HG03457 (cell line): ENCODE data around the gene TFRC.
"Not testable (repeated sequence)": the region's sequence is repeated elsewhere in the genome, so short reads cannot be mapped to it uniquely, and the experiment has no call there.

Experiments used
- ATAC-seq: cut with Tn5 transposase; IDR thresholded peaks from one replicate; pipeline ENCODE4 v1.9.1; 2021; ENCODE audit warnings: moderate number of reproducible peaks; ENCODE audit not compliant: unreplicated experiment

Gene TFRC

DNA sequence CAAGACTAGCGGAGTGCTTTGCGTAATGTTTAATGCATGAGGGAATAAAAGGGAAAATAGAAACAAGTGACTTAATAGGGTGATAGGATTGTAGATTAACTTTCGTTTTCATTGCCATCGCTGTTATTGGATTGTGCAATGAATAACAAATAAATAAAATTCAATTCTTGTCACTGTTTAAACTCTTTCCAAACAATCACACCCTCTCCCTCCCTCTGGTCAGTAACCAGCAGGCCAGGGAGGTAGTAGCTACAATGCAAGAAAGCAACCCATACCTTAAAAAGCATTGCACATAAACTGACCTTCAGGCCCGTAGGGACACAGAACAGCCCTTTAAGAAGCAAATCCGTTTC lies 705 bp upstream of the TFRC start:
- no peak for ATAC-seq

DNA sequence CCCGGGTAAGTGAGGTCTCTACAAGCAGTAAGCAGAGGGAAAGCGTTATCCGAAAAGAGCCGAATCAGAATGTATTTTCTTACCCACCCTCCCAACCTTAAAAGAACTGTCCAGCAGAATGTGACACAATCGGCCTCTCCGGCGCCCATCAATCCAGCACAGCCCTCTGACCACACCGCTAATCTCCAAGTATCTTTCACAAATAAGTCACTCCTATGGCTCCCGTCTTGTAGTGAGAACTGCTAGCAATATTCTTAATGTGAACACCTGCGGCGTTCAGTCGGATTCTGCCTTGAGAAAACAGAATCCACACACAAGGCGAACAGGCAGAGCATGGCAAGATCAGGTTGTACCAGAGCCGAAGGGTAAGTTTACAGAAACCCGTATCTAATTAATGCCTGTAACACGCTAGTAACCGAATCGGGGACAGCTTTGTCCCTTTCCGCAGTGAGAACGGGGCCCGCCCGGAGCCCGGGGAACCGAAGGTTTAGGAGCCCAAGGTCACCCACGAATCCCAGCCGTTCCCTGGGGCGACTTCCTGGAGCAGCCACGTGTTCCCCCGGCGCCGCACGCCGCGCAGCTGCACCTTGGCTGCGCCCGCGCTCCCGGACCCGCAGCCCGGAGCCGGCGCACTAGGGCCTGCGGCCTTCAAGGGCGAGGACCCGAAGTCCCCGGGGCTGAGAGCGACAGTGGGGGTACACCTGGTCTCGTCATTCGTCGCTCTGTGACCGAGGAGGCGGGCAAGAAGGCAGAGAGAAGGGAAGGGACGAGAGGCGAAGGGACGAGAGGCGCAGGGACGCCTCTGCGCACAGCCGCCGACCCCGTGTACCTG lies 672 bp downstream of the TFRC start:
- ATAC-seq, result peak; percentile 20

DNA sequence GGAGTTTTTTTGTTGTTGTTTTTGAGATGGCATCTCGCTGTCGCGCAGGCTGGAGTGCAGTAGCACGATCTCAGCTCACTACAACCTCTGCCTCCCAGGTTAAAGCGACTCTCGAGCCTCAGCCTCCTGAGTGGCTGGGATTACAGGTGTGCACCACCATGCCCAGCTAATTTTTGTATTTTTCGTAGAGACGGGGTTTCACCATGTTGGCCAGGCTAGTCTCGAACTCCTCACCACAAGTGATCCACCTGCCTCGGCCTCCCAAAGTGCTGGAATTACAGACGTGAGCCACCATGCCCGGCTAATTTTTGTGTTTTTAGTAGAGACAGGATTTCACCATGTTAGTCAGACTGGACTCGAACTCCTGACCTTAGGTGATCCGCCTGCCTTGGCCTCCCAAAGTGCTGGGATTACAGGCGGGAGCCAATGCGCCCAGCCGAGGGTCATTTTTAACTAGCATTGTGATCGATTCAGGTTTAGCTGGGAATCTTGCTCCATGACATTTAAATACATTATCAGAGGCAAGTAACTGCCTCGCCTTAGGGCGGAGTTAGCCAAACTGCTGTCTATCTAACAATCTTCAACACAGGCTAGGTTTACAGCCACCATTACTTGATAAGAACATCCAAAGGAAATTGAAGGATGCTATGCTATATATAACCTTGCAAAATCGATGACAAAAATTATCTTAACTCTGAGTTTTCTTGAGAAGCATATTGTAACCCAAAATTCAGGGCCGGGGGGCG lies 1.6 kb downstream of the TFRC start:
- not testable (repeated sequence) for ATAC-seq

DNA sequence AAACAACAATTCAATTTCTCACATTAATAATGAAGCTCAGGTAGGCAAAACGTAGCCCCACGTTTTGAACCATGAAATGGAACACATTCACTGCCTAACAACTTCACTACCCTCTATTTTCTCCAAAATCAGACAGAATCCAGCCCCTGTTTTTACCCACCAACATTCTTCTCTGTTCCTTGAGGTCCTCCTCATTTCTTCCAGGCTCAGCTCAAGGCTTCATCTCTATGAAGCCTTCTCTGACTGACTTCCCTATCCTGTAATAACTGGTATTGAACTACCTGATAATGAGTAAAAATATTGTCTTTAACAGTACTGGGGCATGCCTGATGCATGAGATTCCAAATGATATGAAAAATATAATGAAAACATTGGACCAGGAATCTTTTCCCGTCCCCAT lies 2.2 kb downstream of the TFRC start:
- ATAC-seq, result no peak

DNA sequence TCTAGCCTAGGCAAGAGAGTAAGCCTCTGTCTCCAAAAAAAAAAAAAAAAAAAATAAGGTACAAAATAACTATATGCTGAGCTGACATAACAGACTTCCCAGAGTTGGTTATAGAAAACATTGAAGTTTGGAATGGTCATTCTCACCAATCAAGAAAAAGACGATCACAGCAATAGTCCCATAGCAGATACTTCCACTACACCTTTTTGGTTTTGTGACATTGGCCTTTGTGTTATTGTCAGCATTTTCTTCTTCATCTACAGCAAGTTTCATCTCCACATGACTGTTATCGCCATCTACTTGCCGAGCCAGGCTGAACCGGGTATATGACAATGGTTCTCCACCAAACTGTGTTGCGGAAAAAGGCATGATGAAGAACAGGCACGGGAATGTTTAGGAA lies 6.9 kb downstream of the TFRC start:
- ATAC-seq, result no peak

DNA sequence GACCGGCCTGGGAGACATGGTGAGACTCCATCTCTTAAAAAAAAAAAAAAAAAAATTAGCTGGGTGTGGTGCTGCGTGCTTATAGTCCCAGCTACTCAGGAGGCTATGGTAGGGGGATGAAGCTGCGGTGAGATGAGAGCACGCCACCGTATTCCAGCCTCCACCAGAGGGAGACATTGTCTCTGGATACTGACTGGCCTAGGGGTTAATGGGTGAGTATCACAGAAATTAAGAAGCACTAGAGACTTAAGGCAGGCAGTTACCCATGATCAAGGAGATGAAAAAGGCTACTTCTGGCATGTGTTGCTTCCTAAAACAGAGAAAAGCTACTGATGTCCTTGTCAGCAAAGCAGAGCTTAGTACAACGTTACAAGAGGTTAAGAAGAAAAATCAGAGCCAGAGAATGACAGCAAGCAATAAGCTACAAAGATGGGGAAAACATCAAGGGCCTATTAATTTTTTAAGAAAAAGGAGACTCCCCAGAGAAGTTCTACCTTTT lies 8.6 kb downstream of the TFRC start:
- ATAC-seq, result no peak

DNA sequence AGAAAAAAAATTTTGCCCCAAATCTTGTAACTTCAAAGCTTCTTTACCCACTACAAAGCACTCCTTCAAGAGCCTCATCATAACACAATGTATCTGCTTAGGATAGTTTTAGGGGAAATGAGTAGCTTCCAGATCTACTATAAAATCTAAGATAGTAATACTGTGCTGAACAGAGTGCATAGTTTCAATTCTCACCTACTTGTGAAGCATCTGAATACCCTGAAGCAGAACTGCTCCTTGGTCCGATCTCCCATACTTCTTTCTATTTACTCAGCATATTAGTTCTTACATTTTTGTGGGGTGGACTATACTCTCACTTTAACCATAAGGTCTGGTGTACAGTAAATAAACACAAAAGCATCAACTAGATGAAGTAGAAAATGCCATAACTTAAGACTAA lies 9.6 kb downstream of the TFRC start:
- ATAC-seq, result no peak

DNA sequence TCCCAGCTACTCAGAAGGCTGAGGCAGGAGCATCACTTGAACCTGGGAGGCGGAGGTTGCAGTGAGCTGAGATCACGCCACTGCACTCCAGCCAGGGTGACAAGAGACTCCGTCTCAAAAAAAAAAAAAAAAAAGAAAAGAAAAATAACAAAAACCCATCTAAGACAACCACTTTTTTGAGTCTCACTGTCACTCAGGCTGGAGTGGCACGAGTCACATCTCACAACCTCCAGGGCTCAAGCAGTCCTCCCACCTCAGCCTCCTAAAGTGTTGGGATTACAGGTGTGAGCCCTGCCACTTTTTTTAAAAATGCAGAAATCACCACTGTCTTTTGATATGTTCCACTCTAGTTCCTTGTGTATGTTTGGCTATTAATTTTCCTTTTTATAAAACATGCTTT lies 13.1 kb downstream of the TFRC start:
- ATAC-seq, result not testable (repeated sequence)

DNA sequence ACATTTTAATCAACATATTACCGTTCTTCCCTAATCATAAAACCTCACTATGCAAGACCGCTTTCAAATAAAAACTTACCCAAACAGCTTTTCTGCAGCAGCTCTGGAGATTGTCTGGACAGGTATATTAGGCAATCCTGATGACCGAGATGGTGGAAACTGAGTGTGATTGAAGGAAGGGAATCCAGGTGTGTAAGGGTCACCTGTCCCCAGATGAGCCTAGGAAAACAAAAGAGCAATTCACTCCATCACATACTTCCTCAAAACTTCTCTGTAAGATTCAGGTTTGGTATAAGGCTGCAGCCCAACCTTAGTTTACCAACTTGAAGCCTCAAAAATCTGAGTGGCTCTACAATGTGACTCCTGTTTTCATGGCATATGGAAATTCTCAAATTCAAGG lies 14.5 kb downstream of the TFRC start:
- ATAC-seq, result no peak

DNA sequence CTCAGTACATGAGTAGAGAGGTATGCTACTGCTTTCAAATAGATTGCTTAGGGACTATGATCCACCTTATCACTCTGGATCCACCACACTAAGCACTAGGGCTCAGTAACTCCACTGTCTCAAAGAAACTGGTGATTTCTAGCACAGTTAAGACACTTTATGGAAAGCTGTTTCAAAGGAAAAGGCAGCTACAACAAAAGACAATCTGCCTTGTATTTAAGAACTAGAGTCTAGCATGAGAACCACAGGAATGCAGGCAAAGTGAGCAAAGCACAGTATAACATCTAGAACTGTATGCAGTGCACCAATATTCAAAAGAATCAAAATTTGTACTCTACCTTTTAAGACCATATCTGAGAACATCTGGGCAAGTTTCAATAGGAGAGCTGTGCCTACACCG lies 17.9 kb downstream of the TFRC start:
- no peak for ATAC-seq

DNA sequence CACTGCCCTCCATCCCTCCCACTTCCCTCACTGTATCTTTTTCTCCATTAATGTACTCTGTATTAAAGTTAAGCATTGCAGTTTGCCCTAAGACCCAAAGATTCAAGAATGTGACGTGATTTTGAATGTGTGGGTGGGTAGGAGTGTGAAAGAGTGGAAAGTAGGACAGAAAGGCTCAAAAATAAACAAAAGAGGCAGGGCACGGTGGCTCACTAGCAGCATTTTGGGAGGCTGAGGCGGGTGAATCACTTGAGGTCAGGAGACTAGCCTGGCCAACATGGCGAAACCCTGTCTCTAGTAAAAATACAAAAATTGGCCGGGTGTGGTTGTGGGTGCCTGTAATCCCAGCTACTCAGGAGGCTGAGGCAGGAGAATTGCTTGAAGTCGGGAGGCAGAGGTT lies 18.4 kb downstream of the TFRC start:
- no peak for ATAC-seq

DNA sequence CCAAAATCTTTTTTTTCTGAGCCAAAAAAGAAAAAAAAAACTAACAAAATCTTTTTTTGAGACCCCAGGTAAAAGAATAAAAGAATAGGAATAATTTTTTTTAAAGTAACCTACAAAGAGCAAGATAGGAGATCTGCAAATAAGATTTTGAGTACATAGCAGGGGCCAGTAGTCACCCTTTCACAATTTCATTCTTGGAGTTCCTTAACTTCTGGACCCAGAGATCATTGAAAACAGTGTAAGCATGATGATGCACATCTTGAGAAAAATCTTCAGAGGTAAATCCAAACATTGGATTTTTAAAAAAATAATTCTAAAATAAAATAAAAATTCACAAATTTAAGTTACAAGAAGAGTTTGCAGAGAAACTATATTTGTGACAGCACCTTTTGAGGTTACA lies 18.8 kb downstream of the TFRC start:
- no peak for ATAC-seq

DNA sequence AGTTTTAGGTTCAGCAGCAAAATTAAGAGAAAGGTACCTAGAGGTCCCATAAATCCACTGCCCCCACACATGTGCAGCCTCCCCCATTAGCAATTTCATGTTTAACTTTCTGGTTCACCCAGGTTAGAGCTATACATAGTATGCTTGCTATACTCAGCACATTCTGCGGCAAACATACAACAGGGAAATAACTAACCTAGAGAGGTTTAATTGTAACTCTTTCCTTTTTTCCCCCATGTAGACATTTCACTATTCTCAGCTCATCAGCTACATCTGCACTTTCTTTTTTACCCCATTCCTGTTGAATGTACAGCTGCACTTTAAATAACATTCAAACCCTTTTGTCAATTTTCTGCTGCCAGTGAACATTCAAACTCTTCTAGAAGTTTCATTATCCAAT lies 21.1 kb downstream of the TFRC start:
- no peak for ATAC-seq

DNA sequence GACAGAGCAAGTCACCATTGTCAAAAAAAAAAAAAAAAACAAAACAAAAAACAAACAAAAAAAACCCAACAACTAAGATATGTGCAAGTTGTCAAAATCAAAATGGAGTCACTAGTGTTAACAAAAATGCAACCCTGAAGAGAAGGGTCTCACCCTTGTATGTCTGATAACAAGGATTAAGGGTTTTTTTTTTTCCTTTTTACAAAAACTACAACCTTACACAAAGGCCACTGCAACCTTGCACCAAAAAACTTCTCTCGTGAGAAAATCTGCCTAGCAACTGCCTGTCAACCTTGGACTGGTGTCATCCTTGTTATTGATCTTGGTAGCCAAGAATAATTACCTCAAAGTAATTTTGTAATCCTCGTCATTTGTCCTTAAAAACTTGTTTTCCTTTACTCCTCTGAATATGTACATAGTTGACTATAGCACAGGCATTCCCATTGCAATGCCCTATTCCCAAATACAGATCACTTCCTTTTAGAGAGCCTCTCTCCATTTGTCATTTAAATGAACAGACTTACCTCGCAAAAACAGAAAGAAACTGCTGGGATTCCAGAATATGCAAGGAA lies 24.0 kb downstream of the TFRC start:
- no peak for ATAC-seq

DNA sequence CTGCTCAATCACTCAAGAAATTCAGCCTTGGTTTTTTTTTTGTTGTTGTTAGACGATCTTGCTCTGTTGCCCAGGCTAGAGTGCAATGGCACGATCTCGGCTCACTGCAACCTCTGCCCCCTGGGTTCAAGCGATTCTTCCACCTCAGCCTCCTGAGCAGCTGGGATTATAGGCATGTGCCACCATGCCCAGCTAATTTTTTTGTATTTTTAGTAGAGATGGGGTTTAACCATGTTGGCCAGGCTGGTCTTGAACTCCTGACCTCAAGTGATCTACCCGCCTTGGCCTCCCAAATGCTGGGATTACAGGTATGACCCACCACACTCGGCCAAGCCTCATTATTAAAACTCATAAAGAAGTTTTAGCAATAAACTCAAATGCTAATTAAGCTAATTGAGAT lies 25.5 kb downstream of the TFRC start:
- not testable (repeated sequence) for ATAC-seq

DNA sequence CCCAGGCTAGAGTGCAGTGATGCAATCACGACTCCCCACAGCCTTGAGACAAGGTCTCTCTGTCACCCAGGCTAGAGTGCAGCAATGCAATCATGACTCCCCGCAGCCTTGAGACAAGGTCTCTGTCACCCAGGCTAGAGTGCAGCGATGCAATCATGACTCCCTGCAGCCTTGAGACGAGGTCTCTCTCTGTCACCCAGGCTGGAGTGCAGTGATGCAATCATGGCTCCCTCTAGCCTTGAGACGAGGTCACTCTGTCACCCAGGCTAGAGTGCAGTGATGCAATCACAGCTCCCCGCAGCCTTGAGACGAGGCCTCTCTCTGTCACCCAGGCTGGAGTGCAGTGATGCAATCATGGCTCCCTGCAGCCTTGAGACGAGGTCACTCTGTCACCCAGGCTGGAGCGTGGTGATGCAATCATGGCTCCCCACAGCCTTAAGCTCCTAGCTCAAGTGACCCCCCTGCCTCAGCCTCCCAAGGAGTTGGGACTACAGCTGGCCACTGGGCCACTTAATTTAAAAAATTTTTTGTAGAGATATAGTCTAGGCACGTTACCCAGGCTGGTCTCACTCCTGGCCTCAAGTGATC lies 26.1 kb downstream of the TFRC start:
- no peak for ATAC-seq

DNA sequence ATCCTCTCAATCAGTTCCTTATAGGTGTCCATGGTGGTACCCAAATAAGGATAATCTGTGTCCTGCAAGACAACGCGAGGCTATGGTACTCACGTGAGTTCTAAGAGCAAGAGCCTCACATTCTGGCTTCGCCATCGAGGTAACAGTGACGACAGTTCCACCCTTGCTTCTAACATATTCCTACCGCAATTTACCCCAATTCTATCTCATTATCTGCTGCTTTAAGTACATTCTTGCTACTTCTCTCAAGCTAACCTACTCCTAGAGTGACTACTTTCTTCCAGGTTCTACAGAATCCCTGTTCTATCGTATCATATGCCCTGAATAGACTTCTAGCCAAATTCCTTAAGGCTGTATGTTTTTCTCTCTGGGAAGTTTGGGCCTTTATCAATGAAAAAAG lies 26.6 kb downstream of the TFRC start:
- ATAC-seq, result no peak

DNA sequence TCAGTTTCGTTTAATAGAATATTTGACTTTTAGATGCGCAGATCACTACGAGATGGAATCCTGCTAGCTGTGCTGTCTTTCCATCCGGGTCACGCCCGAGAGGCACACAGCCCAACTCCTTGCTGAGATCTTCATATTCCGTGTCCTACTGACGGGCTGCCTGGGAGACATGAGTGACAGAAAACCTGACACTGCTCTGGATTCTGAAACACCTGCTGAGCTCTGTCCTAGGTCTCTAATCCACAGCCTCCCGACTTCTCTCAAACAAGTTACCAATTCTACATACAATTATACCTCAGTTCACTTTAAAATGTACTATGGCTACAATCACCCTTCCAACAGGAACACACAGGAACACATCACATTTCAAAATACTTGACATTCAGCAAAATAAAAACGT lies 27.2 kb downstream of the TFRC start:
- no peak for ATAC-seq

DNA sequence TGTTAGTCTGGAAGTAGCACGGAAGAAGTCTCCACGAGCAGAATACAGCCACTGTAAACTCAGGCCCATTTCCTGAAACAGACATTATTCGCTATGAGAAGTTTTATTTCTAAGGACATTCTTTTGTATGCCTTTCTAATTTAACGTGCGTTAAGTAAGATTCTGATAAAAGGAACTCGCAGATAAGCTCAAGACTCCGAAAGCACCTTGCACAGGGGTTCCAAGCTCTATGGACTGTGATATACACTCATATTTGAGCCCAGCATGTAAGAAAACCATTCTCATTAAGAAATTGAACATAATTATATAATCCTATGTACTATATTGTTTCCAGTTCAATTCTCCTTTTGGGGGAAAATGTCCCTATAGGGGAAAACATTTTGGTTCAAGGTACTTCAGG lies 28.4 kb downstream of the TFRC start:
- ATAC-seq, result no peak

DNA sequence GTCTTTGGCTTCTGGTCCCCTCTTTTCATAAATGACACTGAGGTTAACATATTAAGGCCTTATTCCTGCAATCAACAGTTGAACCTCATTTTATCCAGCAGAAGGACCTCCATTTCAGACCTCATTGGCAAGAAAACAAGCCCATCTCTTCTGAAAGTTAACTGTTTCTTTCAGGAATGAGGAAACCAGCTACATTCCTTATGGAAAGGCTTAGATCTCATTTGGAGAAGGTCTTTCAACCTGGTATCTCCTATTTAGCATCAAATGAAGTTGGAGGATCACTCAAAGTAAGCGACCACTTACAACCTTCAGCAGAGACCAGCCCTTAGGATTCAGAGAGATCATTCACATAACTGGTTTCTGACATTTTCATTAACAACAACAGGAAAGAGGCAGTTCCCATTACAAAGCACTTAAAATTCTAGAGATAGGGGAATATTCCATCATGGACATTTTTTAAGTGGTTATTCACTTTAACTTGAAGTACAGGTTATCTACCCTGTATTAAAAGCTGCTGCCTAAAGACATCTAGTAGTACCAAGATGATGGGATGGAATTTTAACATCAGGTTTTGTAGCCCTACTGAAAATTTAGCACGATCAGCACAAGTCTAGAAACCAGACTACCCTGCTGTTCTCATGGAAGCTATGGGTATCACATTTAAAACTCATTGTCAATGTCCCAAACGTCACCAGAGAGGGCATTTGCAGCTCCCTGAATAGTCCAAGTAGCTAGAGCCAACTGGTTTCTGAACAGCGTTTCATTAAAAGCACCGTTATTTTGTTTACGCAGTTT lies 30.4 kb downstream of the TFRC start:
- no peak for ATAC-seq

DNA sequence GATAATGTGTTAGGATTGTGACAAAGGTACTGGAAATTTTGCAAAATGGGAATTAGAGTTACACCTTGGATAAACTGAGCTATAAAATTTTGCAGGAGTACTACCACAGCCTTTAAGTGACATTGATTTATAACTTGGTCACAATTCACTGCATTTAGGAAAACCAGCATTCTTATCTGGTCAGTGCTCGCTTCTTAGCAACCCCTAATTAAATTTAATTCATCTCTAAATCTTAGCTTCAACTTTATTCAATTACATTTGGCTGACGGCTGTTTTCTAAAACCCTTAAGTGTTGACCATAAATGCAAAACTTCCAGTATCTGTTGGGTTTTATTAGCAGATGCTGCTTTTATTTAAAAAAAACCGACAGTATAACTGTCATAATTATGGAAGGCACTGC lies 31.3 kb downstream of the TFRC start:
- ATAC-seq, result no peak
